OCI-LY1 (cell line): Measurements from ENCODE around the gene C12orf43.

Source experiments
- CTCF ChIP-seq: fragments of 200-600 bp; sonication (generic), shearing (Covaris generic); IDR thresholded peaks from 2 replicates; pipeline ENCODE4 v1.5.1; 2017; ENCODE audit warnings: mild to moderate bottlenecking, antibody characterized with exemption, low read length, moderate library complexity, mixed read lengths
- EZH2 ChIP-seq: fragments of 200-600 bp; sonication (generic), shearing (Covaris generic); IDR thresholded peaks from 2 replicates; pipeline ENCODE4 v1.8.0; 2017; ENCODE audit warnings: borderline replicate concordance, mixed run types, mild to moderate bottlenecking, antibody characterized with exemption, low read length, moderate library complexity, mixed read lengths

- TF ChIP-seq CTCF, result no peak
- TF ChIP-seq EZH2, result no peak
These were observed 37.4 kb upstream of the C12orf43 start for GRCh38 chr12:121053706-121054105.
